Immature natural killer cell (primary cell): Measurements from ENCODE around the gene SEMA4D. TPM values are rescaled to one million over a fixed set of nuclear protein-coding genes. Genes with fewer than 3 reads are reported as not detected.

Experiments used
- DNase-seq, 3 donors: peaks; one replicate each; pipeline ENCODE4 v3.0.0; 2022; ENCODE audit warnings: mixed read lengths in 1 of 3
- H3K27ac Mint-ChIP-seq, 6 donors: one replicate each; pipeline ENCODE4 v1.8.0; 2020; ENCODE audit warnings: mixed read lengths in 6 of 6, mild to moderate bottlenecking in 5 of 6, inconsistent platforms in 4 of 6, moderate library complexity in 3 of 6
- H3K27me3 Mint-ChIP-seq, 3 donors: one replicate each; pipeline ENCODE4 v1.8.0; 2020 to 2021; ENCODE audit warnings: low read depth in 3 of 3, mild to moderate bottlenecking in 3 of 3, mixed read lengths in 3 of 3, moderate library complexity in 3 of 3, inconsistent platforms in 1 of 3
- H3K36me3 Mint-ChIP-seq, 3 donors: one replicate each; pipeline ENCODE4 v1.8.0; 2020; ENCODE audit warnings: mixed read lengths in 3 of 3, inconsistent platforms in 2 of 3, mild to moderate bottlenecking in 2 of 3
- H3K4me1 Mint-ChIP-seq, 2 donors: one replicate each; pipeline ENCODE4 v1.8.0; 2020; ENCODE audit warnings: inconsistent platforms in 2 of 2, mild to moderate bottlenecking in 2 of 2, mixed read lengths in 2 of 2, moderate library complexity in 1 of 2
- H3K4me3 Mint-ChIP-seq, 5 donors: one replicate each; pipeline ENCODE4 v1.8.0; 2020; ENCODE audit warnings: mild to moderate bottlenecking in 5 of 5, mixed read lengths in 5 of 5, inconsistent platforms in 3 of 5, moderate library complexity in 3 of 5
- H3K9me3 Mint-ChIP-seq, 6 donors: one replicate each; pipeline ENCODE4 v1.8.0; 2020; ENCODE audit warnings: mild to moderate bottlenecking in 6 of 6, mixed read lengths in 6 of 6, inconsistent platforms in 4 of 6, moderate library complexity in 3 of 6
- polyA plus RNA-seq, 3 donors: library from polyadenylated mRNA; unstranded; fragments of 300-500 nt; fragmentation: Illumina TruSeq; gene quantifications; one replicate each; pipeline ENCODE4 v1.2.3, GENCODE V29; 2021

The SEMA4D gene
- polyA plus RNA-seq, 3 donors from 2014 or later, result 45.8 to 80.6 (median 47.0) TPM

DNA sequence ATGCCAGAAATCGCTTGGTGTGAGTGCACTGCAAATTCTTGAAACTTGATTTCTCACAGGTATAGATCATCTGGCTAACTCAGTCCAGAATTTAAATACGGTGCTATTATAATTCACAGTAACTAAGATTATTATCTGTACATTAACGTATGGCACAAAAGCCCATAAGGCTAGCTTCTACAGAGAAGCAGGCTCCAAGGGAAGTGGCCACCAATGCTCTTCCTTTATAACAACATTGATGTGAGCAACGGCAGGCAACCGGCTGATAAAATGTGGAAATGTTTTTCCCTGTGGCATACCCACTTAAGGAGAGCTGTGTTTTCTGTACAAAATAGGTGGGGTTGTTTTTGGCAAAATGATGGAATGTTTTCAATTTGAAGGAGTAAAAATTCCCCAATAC is 35.7 kb downstream of the SEMA4D start:
- H3K27ac Mint-ChIP-seq, result peak overlapping the region in 5 of 6 donors; percentile 2 to 70 (median 49)
- no peak for DNase-seq
- no peaks in the 10 kb centered on the region for H3K9me3 Mint-ChIP-seq
- H3K36me3 Mint-ChIP-seq, result peaks cover 6 to 22% (median 20%) of the 10 kb centered on the region in 3 donors
- H3K4me1 Mint-ChIP-seq, result peaks cover 96 to 100% of the 10 kb centered on the region in 2 donors
- H3K27me3 Mint-ChIP-seq, result peaks cover 5 to 19% (median 6%) of the 10 kb centered on the region in 3 donors
- peak overlapping the region in 4 of 5 donors; percentile 11 to 57 (median 40) for H3K4me3 Mint-ChIP-seq

DNA sequence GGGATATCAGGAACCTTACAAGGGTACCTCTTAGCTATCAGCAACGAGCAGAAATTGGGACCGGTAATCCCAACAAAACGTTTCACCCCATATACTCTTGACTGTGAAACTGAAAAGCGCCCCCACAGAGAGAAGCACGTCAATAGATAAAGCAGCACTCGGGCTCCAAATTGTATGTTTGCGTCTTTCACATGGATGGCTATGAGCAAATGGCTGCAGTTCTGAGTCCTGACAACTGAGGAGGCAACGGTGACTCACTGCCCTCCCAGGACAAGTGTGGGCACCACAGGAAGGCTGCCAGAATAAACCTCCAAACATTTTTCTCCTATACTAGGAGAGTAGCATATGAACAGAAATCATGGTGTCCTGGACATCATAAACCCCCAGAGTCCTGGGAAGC is 36.6 kb downstream of the SEMA4D start:
- Mint-ChIP-seq H3K4me3 (peak overlapping the region in 3 of 5 donors; percentile 25 to 46 (median 33)), H3K36me3 (peaks cover 6 to 22% (median 20%) of the 10 kb centered on the region in 3 donors)

DNA sequence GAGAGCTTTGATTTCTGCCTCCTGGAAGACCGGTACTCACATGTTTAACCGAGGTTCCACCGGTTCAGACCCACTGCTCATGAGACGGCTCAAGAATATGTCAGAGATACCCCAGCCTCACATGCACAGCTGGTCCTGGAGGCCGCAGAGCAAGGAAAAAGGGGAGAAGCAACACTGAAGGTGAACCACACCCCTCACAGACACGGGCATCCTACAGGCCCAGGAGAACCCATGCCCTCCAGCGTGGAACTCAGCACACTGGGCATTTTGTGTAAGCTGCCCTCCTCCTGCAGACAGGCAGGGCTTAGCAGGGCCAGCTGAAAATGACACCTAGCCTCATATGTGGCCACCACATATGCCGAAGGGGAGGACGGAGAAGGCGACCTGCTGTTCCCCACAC is 37.4 kb downstream of the SEMA4D start:
- no peak for DNase-seq
- H3K27me3 Mint-ChIP-seq, result peaks cover 5 to 20% (median 6%) of the 10 kb centered on the region in 3 donors
- H3K4me3 Mint-ChIP-seq, result peak overlapping the region in 3 of 5 donors; percentile 10 to 50 (median 48)
- peak overlapping the region in 5 of 6 donors; percentile 59 to 88 (median 68) for H3K27ac Mint-ChIP-seq
- H3K36me3 Mint-ChIP-seq, result peaks cover 6 to 25% (median 20%) of the 10 kb centered on the region in 3 donors
- no peaks in the 10 kb centered on the region for H3K9me3 Mint-ChIP-seq
- peaks cover 96 to 100% of the 10 kb centered on the region in 2 donors for H3K4me1 Mint-ChIP-seq

More for the DNA sequence above, 36.6 kb downstream of the SEMA4D start:
- no peak for DNase-seq
- H3K27ac Mint-ChIP-seq, result peak overlapping the region in 3 of 6 donors; percentile 13 to 68 (median 55)
- H3K4me1 Mint-ChIP-seq, result peaks cover 96 to 100% of the 10 kb centered on the region in 2 donors
- H3K27me3 Mint-ChIP-seq, result peaks cover 5 to 21% (median 6%) of the 10 kb centered on the region in 3 donors
- H3K9me3 Mint-ChIP-seq, result no peaks in the 10 kb centered on the region

GRCh38 chr9:89458768-89459496 is 39.0 kb downstream of the SEMA4D start:
- no peaks in the 10 kb centered on the region for H3K9me3 Mint-ChIP-seq
- H3K4me1 Mint-ChIP-seq, result peaks cover 96 to 100% of the 10 kb centered on the region in 2 donors
- H3K27ac Mint-ChIP-seq, result peak overlapping the region; percentile 8 to 64 (median 56)
- no peak for DNase-seq
- H3K4me3 Mint-ChIP-seq, result peak overlapping the region in 2 of 5 donors; percentile 7 to 47
- peaks cover 2 to 14% (median 2%) of the 10 kb centered on the region in 3 donors for H3K27me3 Mint-ChIP-seq
- H3K36me3 Mint-ChIP-seq, result peaks cover 6 to 21% (median 15%) of the 10 kb centered on the region in 3 donors

DNA sequence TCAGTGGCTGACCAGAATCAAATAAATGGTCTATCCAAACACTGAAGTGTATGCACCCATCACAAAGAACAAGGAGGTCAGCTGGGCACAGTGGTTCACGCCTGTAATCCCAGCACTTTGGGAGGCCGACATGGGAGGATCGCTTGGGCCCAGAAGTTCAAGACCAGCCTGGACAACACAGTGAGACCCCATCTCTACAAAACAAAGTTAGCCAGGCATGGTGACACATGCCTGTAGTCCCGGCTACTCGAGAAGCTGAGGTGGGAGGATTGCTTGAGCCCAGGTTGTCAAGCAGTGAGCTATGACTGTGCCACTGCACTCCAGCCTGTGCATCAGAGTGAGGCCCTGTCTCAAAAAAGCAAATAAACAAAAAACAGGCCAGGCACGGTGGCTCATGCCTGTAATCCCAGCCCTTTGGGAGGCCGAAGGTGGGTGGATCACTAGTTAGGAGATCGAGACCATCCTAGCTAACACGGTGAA is 40.5 kb downstream of the SEMA4D start:
- Mint-ChIP-seq H3K9me3 (no peaks in the 10 kb centered on the region), H3K27me3 (peaks cover 1 to 8% (median 4%) of the 10 kb centered on the region in 3 donors), H3K36me3 (peaks cover 6 to 23% (median 18%) of the 10 kb centered on the region in 3 donors), H3K27ac (peak overlapping the region in 5 of 6 donors; percentile 50 to 84 (median 76)), H3K4me1 (peaks cover 93 to 98% of the 10 kb centered on the region in 2 donors), H3K4me3 (no peak overlapping the region)
- no peak for DNase-seq

- no peak for DNase-seq
- peak overlapping the region; percentile 70 to 83 (median 77) for H3K4me3 Mint-ChIP-seq
- peaks cover 4 to 12% (median 4%) of the 10 kb centered on the region in 3 donors for H3K27me3 Mint-ChIP-seq
- peaks cover 5 to 18% (median 11%) of the 10 kb centered on the region in 3 donors for H3K36me3 Mint-ChIP-seq
- peaks cover 94 to 95% of the 10 kb centered on the region in 2 donors for H3K4me1 Mint-ChIP-seq
- peak overlapping the region; percentile 61 to 90 (median 84) for H3K27ac Mint-ChIP-seq
- no peaks in the 10 kb centered on the region for H3K9me3 Mint-ChIP-seq
Observed at GRCh38 chr9:89455356-89455824, 42.5 kb downstream of the SEMA4D start.

- Mint-ChIP-seq H3K27me3 (peaks cover 2 to 13% (median 4%) of the 10 kb centered on the region in 3 donors), H3K27ac (peak overlapping the region; percentile 61 to 90 (median 84)), H3K4me3 (peak overlapping the region; percentile 70 to 83 (median 77)), H3K4me1 (peaks cover 94 to 95% of the 10 kb centered on the region in 2 donors), H3K36me3 (peaks cover 0 to 16% (median 6%) of the 10 kb centered on the region in 3 donors), H3K9me3 (no peaks in the 10 kb centered on the region)
- DNase-seq, result peak in 1 of 3 donors; percentile 36
Observed at GRCh38 chr9:89454498-89455355, 43.2 kb downstream of the SEMA4D start.

DNA sequence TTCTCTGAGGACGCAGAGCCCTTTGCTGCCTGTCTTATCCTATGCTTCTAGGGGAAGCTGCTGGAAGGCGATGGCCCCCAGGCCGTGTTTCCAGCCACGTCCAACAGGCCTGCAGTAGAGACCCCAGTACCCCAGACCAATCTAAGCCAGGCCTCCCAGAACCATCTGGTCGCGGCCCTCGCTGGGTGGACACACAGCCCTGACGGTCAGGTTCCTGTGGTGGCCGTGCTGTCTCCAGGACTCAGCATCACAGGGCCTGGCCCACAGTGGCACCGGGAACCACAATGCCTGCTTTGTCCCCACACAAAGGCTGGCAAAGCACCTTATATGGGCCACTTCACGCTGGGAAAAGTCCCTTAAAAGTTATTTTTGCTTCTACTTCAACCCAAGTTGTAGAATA is 44.5 kb downstream of the SEMA4D start:
- peak overlapping the region in 5 of 6 donors; percentile 41 to 86 (median 75) for H3K27ac Mint-ChIP-seq
- no peak for DNase-seq
- H3K9me3 Mint-ChIP-seq, result no peaks in the 10 kb centered on the region
- peaks cover 94 to 95% of the 10 kb centered on the region in 2 donors for H3K4me1 Mint-ChIP-seq
- H3K4me3 Mint-ChIP-seq, result peak overlapping the region in 1 of 5 donors; percentile 25
- H3K27me3 Mint-ChIP-seq, result peaks cover 2 to 16% (median 4%) of the 10 kb centered on the region in 3 donors
- H3K36me3 Mint-ChIP-seq, result peaks cover 0 to 19% (median 4%) of the 10 kb centered on the region in 3 donors

- H3K36me3 Mint-ChIP-seq, result peaks cover 0 to 17% (median 3%) of the 10 kb centered on the region in 3 donors
- no peaks in the 10 kb centered on the region for H3K9me3 Mint-ChIP-seq
- H3K27ac Mint-ChIP-seq, result peak overlapping the region in 4 of 6 donors; percentile 41 to 86 (median 76)
- DNase-seq, result no peak
- H3K4me1 Mint-ChIP-seq, result peaks cover 91 to 95% of the 10 kb centered on the region in 2 donors
- peak overlapping the region in 2 of 5 donors; percentile 10 to 13 for H3K4me3 Mint-ChIP-seq
- H3K27me3 Mint-ChIP-seq, result peaks cover 2 to 16% (median 4%) of the 10 kb centered on the region in 3 donors
Observed at GRCh38 chr9:89452561-89452960, 45.4 kb downstream of the SEMA4D start.

- Mint-ChIP-seq H3K36me3 (peaks cover 0 to 9% (median 3%) of the 10 kb centered on the region in 3 donors), H3K27me3 (peaks cover 2 to 13% (median 4%) of the 10 kb centered on the region in 3 donors), H3K9me3 (no peaks in the 10 kb centered on the region), H3K27ac (peak overlapping the region in 5 of 6 donors; percentile 81 to 92 (median 89)), H3K4me3 (no peak overlapping the region), H3K4me1 (peaks cover 91 to 95% of the 10 kb centered on the region in 2 donors)
- no peak for DNase-seq
Observed at GRCh38 chr9:89450213-89450612, 47.7 kb downstream of the SEMA4D start.

DNA sequence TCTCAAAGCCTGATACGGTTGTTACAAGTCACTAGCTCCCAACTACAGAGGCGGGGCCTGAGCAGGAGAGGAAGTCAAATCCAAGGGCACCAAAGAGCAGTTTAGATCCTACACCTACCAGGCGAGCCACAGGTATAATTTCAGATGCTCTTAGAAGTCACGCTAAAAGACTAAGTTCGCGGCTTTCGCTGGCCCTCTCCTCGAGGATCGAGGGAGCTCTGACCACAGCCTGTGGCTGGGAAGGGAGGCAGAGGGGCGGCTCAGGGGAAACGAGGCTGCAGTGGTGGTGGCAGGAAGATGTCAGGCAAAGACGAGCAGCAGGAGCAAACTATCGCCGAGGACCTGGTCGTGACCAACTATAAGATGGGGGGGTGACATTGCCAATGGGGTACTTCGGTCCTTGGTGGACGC is 48.6 kb downstream of the SEMA4D start:
- Mint-ChIP-seq H3K27me3 (peaks cover 3 to 16% (median 7%) of the 10 kb centered on the region in 3 donors), H3K9me3 (no peaks in the 10 kb centered on the region), H3K4me1 (peaks cover 91 to 95% of the 10 kb centered on the region in 2 donors), H3K4me3 (peak overlapping the region in 3 of 5 donors; percentile 7 to 71 (median 34)), H3K36me3 (peaks cover 0 to 9% (median 3%) of the 10 kb centered on the region in 3 donors), H3K27ac (peak overlapping the region; percentile 81 to 92 (median 90))
- no peak for DNase-seq

GRCh38 chr9:89448821-89449220 is 49.1 kb downstream of the SEMA4D start:
- Mint-ChIP-seq H3K36me3 (peaks cover 0 to 9% (median 3%) of the 10 kb centered on the region in 3 donors), H3K27me3 (peaks cover 4 to 19% (median 9%) of the 10 kb centered on the region in 3 donors), H3K4me1 (peaks cover 91 to 96% of the 10 kb centered on the region in 2 donors)

GRCh38 chr9:89448381-89448780 is 49.5 kb downstream of the SEMA4D start:
- Mint-ChIP-seq H3K4me1 (peaks cover 92 to 96% of the 10 kb centered on the region in 2 donors), H3K27me3 (peaks cover 4 to 19% (median 9%) of the 10 kb centered on the region in 3 donors), H3K4me3 (peak overlapping the region; percentile 49 to 79 (median 71)), H3K27ac (peak overlapping the region; percentile 89 to 95 (median 92)), H3K9me3 (no peaks in the 10 kb centered on the region), H3K36me3 (peaks cover 0 to 9% (median 3%) of the 10 kb centered on the region in 3 donors)
- DNase-seq, result peak; percentile 72 to 75 (median 75)

More at GRCh38 chr9:89448821-89449220, 49.1 kb downstream of the SEMA4D start:
- peak overlapping the region; percentile 49 to 79 (median 71) for H3K4me3 Mint-ChIP-seq
- H3K27ac Mint-ChIP-seq, result peak overlapping the region; percentile 89 to 95 (median 92)
- H3K9me3 Mint-ChIP-seq, result no peaks in the 10 kb centered on the region
- no peak for DNase-seq
